T47D (cell line): ENCODE measurements around the gene ERVK3-1.
A peak's percentile ranks its signal among the peaks of the same experiment; 100 is the strongest.
"Not testable (repeated sequence)": the region's sequence is repeated elsewhere in the genome, so short reads cannot be mapped to it uniquely, and the experiment has no call there.

Experiments
- DNase-seq, 2 experiments: peaks; one replicate each; pipeline versions ENCODE4 v3.0.0 to v3.0.0-alpha.2; 2011 to 2012; ENCODE audit warnings: low read depth in 1 of 2, low spot score in 1 of 2
- JUND ChIP-seq: IDR thresholded peaks from 2 replicates; pipeline ENCODE4 v1.6.1; 2012; ENCODE audit warnings: low read depth
- in situ Hi-C: cut with HindIII; loops from 2 replicates; pipeline ENCODE4 v1.10.0; 2016; ENCODE audit warnings: low sequenced_read_pairs, low pct_unique_long_range_greater_than_20kb

Gene ERVK3-1, protein sequence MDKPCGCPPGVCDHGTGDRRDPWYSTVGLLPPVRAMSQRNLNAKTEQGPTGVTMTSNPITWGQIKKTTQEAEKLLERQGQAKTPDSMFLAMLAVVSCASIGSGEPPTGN

DNA sequence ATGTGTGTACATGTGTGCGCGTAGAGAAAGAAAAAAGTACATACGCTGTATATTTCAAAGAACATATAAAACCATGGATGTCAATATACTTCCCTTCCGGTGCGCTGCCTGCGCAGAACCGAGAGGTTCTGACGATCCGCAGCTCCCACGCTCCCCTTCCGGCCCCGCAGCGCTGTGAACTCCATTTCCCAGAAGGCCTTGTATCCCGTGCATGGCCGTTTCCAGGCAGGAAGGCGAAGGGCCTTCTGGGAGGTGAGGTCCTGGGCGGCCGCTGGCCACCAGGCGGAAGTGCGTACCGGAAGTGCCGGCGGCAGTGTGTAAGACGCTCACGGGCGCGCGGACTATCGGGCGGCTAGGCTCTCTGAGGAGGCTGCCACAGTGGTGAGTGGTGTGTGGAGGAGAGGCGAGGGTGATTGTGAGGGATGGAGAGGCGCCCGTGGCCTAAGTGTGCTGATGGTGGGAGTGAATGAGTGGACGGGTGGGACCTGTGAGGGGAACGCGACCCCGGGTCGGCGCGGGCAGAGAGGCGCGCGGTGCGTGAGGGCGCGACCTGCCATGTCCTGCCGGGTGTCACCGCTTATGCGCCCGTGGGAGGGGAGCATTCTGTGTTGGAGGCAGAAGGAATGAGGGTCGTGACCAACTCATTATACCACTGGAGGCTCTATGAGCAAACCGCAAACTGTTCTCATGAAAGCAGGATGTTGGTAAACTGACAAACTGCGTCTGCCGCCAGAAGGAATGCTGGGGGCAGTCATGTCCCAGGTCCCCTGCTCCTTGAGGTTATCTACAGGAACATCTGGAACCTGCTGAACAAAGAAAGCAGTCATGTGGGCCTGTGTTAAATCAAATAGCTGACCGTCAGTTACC is at the start of gene ERVK3-1:
Gene ERVK3-1 (plus strand): TSS at position 313 of the 867 bp plus-strand sequence. CDS start 6,792 bp downstream, outside the sequence.
- in situ Hi-C loops, result no loop called here
- DNase-seq, result peak; percentile 84 to 95
- no peak for TF ChIP-seq JUND

DNA sequence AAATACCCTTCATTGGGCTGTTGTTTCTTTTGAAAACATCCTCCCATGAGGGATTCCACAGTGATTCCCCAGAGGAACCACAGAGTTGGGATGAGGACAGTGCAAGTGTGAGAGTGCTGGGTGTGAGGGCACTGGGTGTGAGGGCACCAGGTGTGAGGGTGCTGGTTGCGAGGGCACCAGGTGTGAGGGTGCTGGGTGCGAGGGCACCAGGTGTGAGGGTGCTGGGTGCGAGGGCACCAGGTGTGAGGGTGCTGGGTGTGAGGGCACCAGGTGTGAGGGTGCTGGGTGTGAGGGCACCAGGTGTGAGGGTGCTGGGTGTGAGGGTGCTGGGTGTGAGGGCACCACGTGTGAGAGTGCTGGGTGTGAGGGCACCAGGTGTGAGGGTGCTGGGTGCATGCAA is 46.9 kb upstream of the ERVK3-1 start:
- DNase-seq, in situ Hi-C loops: not testable (repeated sequence)

DNA sequence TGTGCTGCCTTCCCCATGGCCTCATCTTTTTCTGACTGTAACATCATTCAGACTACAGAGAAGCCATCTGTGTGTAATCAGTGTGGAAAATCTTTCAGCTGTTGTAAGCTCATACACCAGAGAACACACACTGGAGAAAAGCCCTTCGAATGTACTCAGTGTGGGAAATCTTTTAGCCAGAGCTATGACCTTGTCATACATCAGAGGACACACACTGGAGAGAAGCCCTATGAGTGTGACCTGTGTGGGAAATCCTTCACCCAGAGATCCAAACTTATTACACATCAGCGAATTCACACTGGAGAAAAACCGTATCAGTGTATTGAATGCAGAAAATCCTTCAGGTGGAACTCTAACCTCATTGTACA is 43.6 kb upstream of the ERVK3-1 start:
- DNase-seq, result peak in 1 of 2 experiments; percentile 16
- in situ Hi-C loops, result no loop called here
- TF ChIP-seq JUND, result no peak

DNA sequence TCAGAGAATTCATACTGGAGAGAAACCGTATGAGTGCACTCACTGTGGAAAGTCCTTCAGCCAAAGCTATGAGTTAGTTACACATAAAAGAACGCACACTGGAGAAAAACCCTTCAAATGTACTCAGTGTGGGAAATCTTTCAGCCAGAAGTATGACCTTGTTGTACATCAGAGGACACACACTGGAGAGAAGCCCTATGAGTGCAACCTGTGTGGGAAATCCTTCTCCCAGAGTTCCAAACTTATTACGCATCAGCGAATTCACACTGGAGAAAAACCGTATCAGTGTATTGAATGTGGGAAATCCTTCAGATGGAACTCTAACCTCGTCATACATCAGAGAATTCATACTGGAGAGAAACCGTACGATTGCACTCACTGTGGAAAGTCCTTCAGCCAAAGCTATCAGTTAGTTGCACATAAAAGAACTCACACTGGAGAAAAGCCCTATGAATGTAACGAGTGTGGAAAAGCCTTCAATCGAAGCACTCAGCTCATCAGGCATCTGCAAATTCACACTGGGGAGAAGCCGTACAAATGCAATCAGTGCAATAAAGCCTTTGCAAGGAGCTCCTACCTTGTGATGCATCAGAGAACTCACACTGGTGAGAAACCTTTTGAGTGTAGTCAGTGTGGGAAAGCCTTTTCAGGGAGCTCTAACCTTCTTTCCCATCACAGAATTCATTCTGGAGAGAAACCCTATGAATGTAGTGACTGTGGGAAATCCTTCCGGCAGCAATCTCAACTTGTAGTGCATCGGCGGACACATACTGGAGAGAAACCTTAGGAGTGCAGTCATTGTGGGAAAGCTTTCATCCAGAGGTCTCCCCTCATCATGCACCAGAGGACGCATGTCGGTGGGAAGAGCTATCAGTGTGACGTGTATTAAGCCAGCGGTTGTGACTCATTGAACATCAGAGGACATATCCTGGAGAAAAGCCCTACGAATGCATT is 42.9 kb upstream of the ERVK3-1 start:
- DNase-seq, result peak in 1 of 2 experiments; percentile 21
- in situ Hi-C loops, result no loop called here
- TF ChIP-seq JUND, result no peak

DNA sequence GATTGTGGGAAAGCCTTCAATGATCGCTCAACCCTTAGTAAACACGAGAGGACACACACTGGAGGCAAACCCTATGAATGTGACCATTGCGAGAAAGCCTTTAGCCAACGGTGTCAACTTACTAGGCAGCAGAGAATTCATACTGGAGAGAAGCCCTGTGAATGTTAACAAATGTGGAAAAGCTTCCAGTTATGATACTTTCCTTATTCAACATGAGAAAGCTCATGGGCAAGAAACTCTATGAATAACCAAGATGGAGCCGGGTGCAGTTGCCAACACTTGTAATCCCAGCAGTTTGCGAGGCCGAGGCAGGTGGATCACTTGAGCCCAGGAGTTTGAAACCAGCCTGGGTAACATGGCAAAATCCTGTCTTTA is 42.3 kb upstream of the ERVK3-1 start:
- DNase-seq, result no peak
- TF ChIP-seq JUND, result no peak
- in situ Hi-C loops, result no loop called here

DNA sequence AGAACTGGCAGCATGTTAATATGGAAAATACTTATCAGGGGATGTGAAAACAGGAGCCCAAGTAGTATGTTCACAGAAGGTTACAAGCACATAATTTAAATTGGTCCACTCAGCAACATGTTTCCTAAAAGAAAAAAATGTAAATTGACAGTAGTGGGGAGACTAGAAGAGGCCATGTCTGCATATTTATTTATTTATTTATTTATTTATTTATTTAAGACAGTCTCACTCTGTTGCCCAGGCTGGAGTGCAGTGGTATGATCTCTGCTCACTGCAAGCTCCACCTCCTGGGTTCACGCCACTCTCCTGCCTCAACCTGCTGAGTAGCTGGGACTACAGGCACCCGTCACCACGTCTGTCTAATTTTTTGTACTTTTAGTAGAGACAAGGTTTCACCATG is 40.1 kb upstream of the ERVK3-1 start:
- TF ChIP-seq JUND, result no peak
- in situ Hi-C loops, result no loop called here
- DNase-seq, result no peak

DNA sequence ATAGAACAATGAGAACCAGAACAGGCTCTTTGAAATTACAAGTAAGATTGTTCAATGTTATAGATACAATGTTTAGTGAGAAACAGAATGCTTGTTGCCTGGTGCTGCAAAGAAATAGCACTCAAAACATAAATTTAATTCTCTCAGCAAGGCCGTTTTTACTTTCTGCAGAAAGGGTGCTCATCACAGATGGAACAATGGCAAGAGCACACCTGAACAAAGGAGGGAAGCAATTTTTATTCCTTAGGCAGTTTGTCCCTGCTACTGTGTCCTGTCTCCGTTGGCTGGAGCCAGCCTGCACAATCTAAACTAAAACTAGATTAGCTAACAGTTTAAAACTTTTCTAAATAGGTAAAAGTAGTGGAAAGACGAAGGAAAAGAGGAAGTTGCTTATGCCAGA is 36.8 kb upstream of the ERVK3-1 start:
- in situ Hi-C loops, result no loop called here

DNA sequence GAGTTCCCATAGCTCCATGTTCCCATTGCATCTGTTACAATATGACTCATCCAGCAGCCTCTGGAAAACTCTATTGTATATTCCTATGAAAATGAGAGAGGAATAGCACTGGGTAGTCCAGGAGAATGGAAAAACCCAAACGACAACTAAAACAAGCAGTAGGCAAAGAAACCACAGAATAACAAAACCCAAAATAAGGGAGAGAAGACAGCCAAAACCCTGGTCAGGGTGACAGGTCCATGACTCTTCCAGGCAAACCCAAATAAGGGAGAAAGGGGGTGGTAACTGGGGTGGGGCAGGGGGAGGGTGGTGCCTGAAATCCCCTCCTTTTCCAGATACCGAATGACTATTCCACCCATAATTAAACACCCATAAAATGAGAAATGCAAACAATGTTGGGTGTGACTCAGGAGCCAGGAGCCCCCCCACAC is 30.4 kb upstream of the ERVK3-1 start:
- no peak for DNase-seq
- no peak for TF ChIP-seq JUND
- in situ Hi-C loops, result no loop called here

More for the DNA sequence above, 36.8 kb upstream of the ERVK3-1 start:
- no peak for DNase-seq
- TF ChIP-seq JUND, result no peak

DNA sequence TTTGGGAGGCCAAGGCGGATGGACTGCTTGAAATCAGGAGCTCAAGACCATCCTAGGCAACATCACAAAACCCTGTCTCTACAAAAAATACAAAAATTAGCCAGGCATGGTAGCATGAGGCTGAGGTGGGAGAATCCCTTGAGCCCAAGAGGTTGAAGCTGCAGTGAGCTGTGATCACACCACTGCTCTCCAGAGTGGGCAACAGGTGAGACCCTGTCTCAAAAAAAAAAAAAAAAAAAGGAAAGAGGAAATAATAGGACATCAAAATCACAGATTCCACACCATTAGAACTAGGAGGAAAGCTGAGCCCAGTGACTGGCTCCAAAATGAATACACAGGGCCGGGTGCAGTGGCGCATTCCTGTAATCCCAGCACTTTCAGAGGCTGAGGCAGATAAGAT is 29.6 kb upstream of the ERVK3-1 start:
- DNase-seq, result no peak
- in situ Hi-C loops, result no loop called here
- no peak for TF ChIP-seq JUND

DNA sequence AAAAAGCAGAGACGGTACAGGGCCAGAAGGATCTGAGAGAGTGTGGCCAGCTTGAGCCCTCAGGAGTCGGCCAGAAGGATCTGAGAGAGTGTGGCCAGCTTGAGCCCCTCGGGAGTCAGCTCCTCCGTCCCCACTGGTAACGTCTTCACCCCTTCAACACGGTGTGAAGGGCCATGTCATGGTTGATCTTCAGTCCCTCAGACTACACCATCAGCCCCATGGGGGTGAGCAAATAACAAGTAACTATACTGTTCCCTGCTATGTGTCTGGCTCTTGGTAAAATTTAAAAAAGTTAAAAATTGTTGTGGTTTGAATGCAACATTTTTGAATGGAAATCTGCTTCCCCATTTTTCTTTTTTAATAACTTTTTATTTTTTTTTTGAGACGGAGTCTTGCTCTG is 28.0 kb upstream of the ERVK3-1 start:
- in situ Hi-C loops, result no loop called here
- TF ChIP-seq JUND, result no peak
- no peak for DNase-seq

DNA sequence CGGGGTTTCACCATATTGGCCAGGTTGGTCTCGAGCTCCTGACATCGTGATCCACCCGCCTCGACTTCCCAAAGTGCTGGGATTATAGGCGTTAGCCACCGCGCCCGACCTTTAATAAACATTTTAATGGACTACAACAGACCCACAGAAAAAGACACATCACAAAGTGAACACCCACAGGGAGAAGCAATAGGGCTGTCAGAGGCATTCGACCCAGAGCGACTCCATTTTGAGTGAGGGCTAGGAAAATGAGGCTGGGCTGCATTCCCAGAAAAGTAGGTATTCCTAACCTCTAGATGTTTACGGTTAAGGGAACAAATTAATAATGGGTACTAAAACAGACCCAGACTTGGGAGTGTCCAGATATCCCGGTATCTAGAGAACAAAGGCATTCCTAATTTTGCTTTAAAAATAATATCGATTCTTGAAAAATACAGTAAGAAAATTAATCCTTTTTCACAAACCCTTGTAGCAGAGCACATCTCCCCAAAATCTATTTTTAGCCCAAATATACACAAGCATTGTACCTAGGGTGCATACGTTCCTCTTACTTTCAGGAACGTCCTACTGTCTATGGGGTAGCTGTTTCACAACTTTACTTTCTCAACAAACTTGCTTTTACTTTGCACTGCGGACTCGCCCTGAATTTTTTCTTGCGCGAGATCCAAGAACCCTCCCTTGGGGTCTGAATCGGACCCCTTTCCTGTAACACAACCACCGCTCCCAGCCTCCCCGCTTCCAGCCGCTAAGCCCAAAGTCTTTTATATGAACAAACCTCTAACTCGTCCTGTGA is 27.2 kb upstream of the ERVK3-1 start:
- DNase-seq, result no peak
- in situ Hi-C loops, result no loop called here
- TF ChIP-seq JUND, result no peak

DNA sequence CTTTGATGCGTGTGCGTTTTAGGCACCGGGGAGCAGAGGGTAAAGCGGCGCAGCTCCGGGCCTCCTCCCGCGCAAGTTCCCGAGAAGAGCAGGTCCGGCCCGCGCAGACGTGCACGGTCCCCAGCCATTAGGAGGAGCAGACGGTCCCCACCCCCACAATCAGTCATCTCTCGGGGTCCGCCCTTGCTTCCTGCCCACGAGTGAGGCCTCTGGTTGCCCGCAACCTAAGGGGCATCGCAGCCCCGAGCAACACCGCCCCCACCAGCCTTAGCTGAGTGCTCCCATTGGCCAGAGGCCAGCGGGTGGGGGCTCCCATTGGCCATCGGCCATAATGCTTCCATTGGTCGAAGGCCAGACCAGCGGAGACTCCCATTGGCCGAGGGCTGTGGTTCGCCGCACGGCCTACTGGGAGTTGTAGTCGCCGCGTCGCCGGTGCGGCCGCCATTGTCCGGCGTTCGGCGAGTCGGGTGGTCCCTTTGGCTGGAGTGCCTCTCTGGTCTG is 26.6 kb upstream of the ERVK3-1 start, which contains the start of gene ZNF8:
Gene ZNF8 (plus strand): TSS at position 415 of the 501 bp plus-strand sequence. CDS start 127 bp downstream, outside the sequence.
- in situ Hi-C loops, result no loop called here
- peak; percentile 94 to 95 for DNase-seq
- TF ChIP-seq JUND, result no peak
